Mucosa of descending colon (tissue), 3 donors: Measurements from ENCODE around the gene TMEM208. TPM values are rescaled to one million over a fixed set of nuclear protein-coding genes. Genes with fewer than 3 reads are reported as not detected.

Experiments
- ATAC-seq: fragments of 200-7000 bp; cut with Tn5 transposase; one replicate; pipeline ENCODE4 v1.9.1; 2020; ENCODE audit warnings: mild to moderate bottlenecking, moderate library complexity
- DNase-seq, 3 donors: peaks; one replicate each; pipeline ENCODE4 v3.0.0-alpha.2; 2020
- H3K36me3 ChIP-seq: fragments of 200-600 bp; one replicate; pipeline ENCODE4 v1.8.0; 2021; ENCODE audit warnings: low read depth, mild to moderate bottlenecking
- H3K4me1 ChIP-seq: fragments of 200-600 bp; one replicate; pipeline ENCODE4 v1.8.0; 2021; ENCODE audit warnings: low read depth, mild to moderate bottlenecking
- H3K4me3 ChIP-seq: fragments of 200-600 bp; one replicate; pipeline ENCODE4 v1.8.0; 2021; ENCODE audit warnings: mild to moderate bottlenecking
- H3K9me3 ChIP-seq: fragments of 200-600 bp; one replicate; pipeline ENCODE4 v1.8.0; 2021; ENCODE audit warnings: mild to moderate bottlenecking
- CTCF ChIP-seq: fragments of 200-600 bp; IDR thresholded peaks from one replicate; pipeline ENCODE4 v1.8.0; 2022; ENCODE audit warnings: antibody characterized with exemption, mild to moderate bottlenecking
- intact Hi-C, 2 donors: fragments of 100-400 bp; cut with DNase I in 1 of 2; cut with micrococcal nuclease in 1 of 2; formaldehyde crosslinking; loops; one replicate each; pipeline versions ENCODE4 v1.11.0 to v1.11.1; 2022; cut with DNase I, micrococcal nuclease
- long read RNA-seq, 2 donors: library from polyadenylated mRNA; unstranded; transcript quantifications; one replicate each; pipeline ENCODE4 v2.0.0, GENCODE V29; 2019 to 2021
- total RNA-seq, 3 donors: library from RNA; stranded (reverse); fragmentation: NEBNext Ultra II Directional in 2 of 3; extraction: Animal tissue kit (Norgen Biotek cat#: 25700) in 2 of 3; gene quantifications; one replicate each; pipeline versions ENCODE4 v1.2.1 to v1.2.4, GENCODE V29; 2021 to 2023
- donor health status: DM: no; HTN: no; CAD: no; lungs with moderate emphysema.
- donor health status: DM: no; HTN: no; CAD: no.
- donor health status: DM: no; HTN: yes; CAD: no.

Gene TMEM208
- 10 to 100 TPM; 30.8 to 39.6 (median 36.1) TPM for total RNA-seq
- long read RNA-seq, donor 1, transcript TMEM208-201 (6 exons, 793 nt) = major isoform, 28 of 35 reads
- long read RNA-seq, donor 1, partial matches to known transcripts = 1 of 35 reads
- long read RNA-seq, donor 1, other reads (novel, unspliced or antisense) = 3 of 35 reads
- long read RNA-seq, donor 2, transcript TMEM208-201 (6 exons, 793 nt) = major isoform, 23 of 33 reads
- long read RNA-seq, donor 2, partial matches to known transcripts = 2 of 33 reads
- long read RNA-seq, donor 2, other reads (novel, unspliced or antisense) = 5 of 33 reads

- intact Hi-C loops = no loop called here
- DNase-seq (peak; percentile 98), ATAC-seq (peak; percentile 96)
- H3K4me3 ChIP-seq = peak within 1 kb of the TSS; percentile 95
- no peaks in the 10 kb centered on the region for H3K9me3 ChIP-seq
- peaks cover 4% of the 10 kb centered on the region for H3K36me3 ChIP-seq
- H3K4me1 ChIP-seq = peaks cover 8% of the 10 kb centered on the region
- TF ChIP-seq CTCF = no peak
Observed at GRCh38 chr16:67226804-67227566, at the start of gene TMEM208. TSS of gene TMEM208 (plus strand) at chr16:67227130. CDS start at chr16:67227219, 89 bp downstream.

- Histone ChIP-seq H3K4me1 (peaks cover 27% of the 10 kb centered on the region), H3K9me3 (no peaks in the 10 kb centered on the region), H3K4me3 (no peak overlapping the region), H3K36me3 (no peaks in the 10 kb centered on the region)
- no peak for TF ChIP-seq CTCF
- DNase-seq = peak; percentile 85 to 93 (median 90)
- ATAC-seq = peak; percentile 82
- intact Hi-C loops = no loop called here
Observed at GRCh38 chr16:67177743-67178699, 48.9 kb upstream of the TMEM208 start.

GRCh38 chr16:67179421-67180080, 47.4 kb upstream of the TMEM208 start:
- intact Hi-C loops = loop anchor here in 1 of 2 donors (10.0 kb wide), 1 partner anchor 205 kb away; no protein-coding TSS in a partner anchor
- Histone ChIP-seq H3K4me3 (no peak overlapping the region), H3K4me1 (peaks cover 27% of the 10 kb centered on the region), H3K9me3 (no peaks in the 10 kb centered on the region), H3K36me3 (no peaks in the 10 kb centered on the region)
- no peak for DNase-seq
- TF ChIP-seq CTCF = no peak
- no peak for ATAC-seq

DNA sequence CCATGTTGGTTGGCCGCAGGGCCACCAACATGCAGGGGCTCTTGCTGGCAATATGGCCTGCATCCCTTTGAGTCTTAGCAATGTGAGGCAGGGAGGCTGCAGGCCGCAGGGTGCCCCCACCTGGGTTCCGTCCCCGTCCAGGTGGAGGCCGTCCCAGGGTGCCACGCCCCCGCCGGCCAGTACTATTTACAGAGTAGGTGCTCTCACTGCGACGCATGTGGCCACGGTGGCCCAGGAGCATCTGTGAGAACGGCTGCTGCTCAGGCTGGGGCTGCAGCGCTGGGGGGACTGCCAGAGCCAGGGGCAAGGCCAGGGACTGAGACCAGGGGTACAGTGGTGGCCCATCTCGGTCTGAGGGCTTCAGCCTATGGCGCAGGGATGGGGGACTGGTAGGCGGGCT, 46.8 kb upstream of the TMEM208 start:
- no peak overlapping the region for H3K4me3 ChIP-seq
- peaks cover 28% of the 10 kb centered on the region for H3K4me1 ChIP-seq
- H3K36me3 ChIP-seq = no peaks in the 10 kb centered on the region
- no peak for ATAC-seq
- TF ChIP-seq CTCF = no peak
- H3K9me3 ChIP-seq = no peaks in the 10 kb centered on the region
- intact Hi-C loops = loop anchor here in 1 of 2 donors (10.0 kb wide), 1 partner anchor 205 kb away; no protein-coding TSS in a partner anchor
- no peak for DNase-seq

DNA sequence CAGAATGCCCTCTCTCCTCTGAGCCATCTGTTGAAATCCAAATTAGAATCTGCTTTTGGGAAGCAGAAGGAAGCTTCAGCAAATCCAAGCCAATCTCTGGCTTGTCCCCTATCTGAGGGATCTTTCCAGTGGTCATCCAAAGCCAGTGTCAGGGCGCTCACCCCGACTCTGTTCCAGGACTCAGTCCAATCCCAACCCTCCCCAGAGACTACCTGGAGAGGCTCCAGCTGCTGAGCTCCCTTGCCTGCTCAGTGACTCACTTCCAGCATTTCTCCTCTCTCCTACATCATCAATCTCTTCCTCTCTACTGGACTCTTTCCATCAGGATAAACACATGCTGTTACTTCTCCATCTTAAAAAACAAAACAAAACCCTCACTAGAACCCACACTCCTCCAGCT, 45.6 kb upstream of the TMEM208 start:
- H3K4me3 ChIP-seq = no peak overlapping the region
- H3K9me3 ChIP-seq = no peaks in the 10 kb centered on the region
- no peaks in the 10 kb centered on the region for H3K36me3 ChIP-seq
- ATAC-seq (no peak), DNase-seq (no peak)
- intact Hi-C loops = loop anchor here in 1 of 2 donors (10.0 kb wide), 1 partner anchor 207 kb away; no protein-coding TSS in a partner anchor
- TF ChIP-seq CTCF = no peak
- H3K4me1 ChIP-seq = peaks cover 33% of the 10 kb centered on the region
